HG02642 (cell line): ENCODE measurements around the gene JPH3.

Experiments used
- ATAC-seq: cut with Tn5 transposase; IDR thresholded peaks from one replicate; pipeline ENCODE4 v1.9.1; 2021; ENCODE audit warnings: mild to moderate bottlenecking; ENCODE audit not compliant: unreplicated experiment, poor library complexity

The JPH3 gene

DNA sequence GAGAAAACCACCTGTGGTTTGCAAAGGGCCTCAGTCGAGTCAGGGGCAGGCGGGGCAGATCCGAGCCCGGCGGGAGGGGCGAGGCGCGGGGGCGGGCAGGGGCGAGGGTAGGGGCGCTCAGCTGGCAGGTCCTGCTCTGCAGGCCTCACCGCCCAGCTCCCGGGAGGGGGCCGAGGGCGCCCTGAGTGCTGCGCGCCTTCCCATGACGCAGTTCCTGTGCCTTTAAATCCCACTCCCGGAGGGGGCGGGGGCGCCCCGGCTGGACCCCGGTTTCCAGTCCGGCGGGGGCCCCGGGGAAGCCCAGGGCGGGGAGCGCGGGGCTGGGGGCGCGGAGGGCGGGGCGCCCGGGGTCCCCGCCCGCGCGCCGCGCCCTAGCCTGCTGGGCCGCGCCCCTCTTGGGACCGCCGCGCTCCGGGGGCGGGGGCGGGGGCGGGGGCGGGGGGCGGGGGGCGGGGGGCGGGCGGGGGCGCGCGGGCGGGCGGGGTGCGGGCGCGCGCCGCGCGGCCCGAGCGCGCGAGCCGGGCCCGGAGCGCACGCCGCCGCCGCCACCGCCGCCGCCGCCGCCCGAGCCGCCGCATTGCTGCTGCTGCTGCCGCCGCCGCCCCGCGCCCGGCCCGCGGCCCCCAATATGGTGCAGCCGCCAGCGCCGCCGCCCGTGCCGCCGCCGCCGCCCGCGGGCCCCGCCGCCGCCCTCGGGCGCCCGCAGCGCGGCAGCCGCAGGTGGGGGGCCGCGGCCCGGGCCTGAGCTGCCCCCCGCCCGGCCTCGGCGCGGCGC, at the start of gene JPH3:
JPH3 (plus strand) TSS at position 508 of the 775 bp plus-strand sequence. CDS start 639 bp downstream, outside the sequence.
- no peak for ATAC-seq

DNA sequence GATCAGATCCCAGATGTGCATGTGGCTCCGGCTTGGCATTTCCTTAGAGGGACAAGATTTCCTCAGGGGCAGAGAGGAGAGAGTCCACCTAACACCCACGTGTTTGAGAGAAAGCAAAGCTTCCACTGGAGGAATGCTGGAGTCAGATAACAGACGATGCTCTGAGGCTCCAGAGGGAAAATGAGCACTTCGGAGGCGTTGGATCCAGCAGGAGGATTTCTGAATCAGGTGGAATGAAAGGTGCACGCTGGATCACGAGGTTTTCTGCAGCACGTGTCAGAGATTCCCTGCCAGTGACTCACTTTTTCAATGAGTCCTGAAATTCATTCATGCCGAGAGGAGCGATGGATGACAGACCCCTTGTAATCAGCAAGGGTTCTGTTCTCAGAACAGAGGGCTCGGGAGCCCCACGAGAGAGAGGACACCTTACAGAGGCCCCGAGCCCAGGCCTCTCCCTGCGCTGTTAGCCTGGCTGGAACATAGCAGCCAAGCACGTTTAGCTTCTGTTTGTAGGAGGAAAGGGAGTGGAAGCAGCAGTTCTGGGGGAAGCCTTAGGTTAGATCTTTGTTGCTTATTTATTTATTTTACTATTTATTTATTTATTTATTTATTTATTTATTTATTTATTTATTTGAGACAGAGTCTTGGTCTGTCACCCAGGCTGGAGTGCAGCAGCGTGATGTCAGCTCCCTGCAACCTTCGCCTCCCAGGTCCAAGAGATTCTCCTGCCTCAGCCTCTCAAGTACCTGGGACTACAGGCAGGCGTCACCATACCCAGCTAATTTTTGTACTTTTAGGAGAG, 49.3 kb upstream of the JPH3 start:
- no peak for ATAC-seq

DNA sequence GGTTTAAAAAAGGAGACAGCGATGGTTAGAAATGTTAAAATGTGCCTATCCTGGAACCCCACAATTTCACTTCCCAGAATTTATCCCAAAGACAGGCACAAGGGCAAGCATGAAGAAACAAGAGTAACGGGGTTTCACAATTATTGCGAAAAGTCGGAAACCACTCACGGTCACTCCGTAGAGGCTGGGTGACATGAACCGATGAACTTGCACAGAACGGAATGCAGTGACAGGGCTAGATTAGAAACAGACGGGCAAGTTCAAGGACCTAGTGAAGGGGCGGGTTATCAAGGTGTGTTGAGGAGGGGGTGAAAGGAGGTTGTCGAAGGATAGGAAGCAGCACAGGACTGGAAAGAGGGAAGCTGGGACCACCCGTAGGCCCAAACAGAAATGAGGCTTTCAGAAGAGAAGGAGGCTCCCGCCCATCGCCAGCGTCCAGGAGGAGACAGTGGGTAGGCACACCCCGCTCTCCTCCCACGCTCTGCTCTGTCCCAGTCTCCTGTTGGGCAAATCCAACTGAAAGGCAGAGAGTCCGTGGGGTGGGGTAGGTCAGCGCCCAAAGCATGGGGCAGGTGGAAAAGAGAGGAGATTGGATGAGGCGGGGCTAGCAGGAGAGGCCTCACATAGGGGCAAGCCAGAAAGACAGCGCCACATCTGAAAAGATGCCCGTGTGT, 47.4 kb upstream of the JPH3 start:
- no peak for ATAC-seq

DNA sequence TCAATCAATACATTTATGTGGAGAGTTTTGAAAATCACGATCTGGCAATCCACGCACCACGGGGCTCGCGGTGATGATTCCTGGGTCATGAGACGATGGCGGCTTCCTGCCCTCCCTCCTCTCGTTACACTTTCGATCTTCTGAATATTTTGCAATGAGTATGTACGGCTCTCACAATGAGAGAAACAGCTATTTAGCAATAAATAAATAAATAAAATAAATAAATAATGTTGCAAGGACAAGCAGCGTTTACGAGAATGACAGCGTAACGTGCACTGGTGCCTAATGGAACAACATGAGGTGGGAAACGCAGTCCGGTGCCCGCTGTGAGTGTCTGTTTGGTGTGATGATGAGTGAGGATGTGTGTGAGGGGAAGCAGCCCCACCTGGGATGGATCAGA, 46.7 kb upstream of the JPH3 start:
- no peak for ATAC-seq

DNA sequence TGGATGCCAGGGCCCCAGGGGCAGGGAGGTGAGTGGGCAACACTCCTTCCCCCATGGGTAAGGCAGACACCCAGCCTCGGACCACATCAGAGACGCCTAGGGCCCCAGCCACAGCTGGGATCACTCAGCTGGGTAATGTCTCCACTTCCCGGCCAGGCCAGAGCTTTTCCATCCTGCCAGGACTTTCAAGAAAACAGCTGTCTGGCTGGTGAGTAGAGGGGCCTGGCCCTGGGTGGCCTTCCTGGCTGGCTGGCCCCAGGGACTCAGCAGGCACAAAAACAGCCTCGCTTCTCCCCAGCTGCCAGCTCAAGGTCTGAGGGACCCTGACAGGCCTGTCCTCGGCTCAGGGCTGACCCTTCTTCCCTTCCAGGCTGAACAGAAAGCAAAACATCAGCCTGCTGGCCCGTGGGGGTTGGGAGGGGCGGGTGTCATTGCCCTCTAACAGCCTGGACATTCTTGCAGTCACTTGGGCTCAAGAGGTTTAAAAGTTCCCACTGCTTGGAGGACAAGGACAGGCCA, 45.3 kb upstream of the JPH3 start:
- no peak for ATAC-seq

DNA sequence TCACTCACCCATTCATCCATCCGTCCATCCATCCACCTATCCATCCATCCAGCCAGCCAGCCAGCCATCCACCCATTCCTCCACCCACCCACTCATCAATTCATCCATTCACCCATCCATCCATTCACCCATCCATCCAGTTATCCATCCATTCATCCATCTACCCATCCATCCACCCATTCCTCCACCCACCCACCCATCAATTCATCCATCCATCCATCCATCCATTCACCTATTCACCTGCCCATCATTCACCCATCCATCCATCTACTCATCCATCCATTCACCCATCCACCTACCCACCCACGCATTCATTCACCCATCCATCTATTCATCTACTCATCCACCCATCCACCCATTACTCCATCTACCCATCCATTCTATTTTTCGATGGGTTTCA, 43.6 kb upstream of the JPH3 start:
- no peak for ATAC-seq

DNA sequence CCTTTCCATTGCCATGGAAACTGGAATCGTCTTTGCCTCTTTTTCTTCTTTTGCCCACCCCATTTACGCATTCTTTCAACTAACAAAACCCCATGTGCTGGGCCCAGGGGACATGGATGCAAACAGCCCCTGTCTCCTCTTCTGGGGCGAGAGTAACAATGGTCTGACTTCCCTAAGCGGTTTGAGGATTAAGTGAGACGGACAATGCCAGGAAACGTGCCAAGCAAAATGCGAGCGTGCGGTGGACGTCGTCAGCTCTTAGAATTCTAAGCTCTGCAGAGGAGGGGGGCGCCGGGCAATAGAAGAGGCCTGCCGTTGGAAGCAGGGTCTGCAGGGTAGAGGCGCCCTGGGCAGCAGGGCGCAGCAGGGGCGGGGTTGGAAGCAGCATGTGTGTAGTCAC, 42.4 kb upstream of the JPH3 start:
- ATAC-seq = no peak

DNA sequence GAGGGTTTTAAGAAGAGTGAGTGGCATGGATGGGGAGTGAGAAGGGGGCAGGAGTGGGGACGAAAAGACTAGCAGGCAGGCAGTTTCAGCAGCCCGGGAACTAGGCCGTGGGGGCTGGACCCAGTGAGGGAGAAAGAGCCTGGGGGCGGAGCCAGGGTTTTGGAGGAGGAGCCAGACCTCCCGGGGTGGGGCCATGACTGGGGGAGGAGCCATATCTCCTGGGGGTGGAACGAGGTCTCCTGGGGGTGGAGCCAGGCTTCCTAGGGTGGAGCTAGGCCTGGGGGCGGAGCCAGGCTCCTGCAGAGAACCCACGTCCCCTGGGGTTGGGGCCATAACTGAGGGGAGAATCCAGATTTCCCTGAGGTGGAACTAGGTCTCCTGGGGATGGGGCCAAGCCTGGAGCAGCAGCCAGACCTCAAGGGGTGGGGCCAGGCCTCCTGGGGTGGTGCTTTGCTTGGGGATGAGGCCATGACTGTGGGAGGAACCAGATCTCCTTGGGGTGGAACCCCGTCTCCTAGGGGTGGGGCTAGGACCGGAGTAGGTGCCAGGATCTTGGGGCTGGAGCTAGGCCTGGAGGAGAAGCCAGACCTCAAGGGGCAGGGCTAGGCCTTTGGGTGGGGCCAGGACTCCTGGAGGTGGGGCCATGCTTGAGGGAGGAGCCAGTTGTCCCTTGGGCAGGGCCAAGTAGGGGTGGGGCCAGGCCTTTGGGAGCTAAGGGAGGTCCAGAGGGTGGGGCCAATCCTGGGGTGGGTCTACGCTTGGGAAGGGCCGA, 41.7 kb upstream of the JPH3 start:
- no peak for ATAC-seq

DNA sequence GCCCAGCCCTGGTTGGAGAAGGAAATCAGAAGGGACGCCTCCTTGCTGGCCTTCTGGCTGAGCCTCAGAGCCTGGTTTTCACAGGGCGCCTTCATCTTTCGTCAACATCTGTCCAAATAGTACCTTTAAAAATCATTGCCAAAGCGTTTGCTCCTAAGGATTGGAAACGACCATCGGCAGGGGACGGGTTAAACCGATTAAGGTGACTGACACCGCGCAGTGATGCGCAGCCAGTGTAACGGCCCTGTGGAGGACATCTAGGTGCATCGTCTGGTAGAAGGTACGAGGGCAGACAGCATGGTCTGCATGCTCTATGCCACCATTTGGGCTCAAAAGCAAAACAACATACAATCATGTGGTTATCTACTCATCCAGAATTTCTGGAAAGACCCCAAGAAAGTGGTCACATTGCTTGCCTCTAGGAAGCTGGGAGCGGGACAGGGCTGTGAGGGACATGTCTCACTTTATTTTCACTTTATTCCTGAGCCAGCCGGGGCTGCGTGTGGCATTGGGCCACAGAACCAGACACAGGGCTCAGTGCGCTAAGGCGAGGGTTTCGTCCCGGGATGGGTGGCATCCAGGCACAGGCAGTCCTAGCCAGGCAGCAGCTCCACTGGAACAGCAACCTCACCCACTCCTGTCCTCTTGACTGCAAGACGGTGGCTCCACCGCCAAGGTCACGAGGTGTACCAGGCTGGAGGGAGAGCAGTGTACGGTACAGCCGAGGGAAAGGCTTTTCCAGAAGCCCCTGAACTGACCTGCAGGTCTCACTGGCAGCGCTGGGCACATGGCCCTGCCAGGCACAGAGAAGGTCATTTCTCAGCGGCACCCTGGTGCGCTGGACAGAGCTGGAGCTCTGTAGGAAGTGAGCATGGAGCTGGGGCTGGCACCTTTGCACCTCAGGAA, 40.9 kb upstream of the JPH3 start:
- ATAC-seq = no peak

DNA sequence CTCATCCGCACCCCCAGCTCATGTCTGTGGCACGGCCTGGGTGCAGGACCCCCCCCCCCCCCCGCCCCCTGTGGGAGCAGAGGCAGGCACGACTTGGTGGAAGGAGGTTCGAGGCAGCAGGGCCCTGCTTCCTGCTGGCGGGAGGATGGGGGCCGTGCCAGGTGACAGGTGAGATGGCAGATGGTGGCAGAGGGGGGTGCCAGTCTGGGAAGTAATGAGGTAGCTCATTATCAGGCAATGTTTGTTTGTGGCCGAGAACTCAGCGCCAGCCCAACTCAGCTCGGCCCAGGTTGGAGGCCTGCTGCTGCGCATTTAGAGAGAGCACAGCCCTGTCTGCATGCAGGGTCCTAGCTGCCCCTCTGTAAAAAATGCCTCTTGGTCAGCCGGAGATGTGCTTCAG, 40.1 kb upstream of the JPH3 start:
- no peak for ATAC-seq

DNA sequence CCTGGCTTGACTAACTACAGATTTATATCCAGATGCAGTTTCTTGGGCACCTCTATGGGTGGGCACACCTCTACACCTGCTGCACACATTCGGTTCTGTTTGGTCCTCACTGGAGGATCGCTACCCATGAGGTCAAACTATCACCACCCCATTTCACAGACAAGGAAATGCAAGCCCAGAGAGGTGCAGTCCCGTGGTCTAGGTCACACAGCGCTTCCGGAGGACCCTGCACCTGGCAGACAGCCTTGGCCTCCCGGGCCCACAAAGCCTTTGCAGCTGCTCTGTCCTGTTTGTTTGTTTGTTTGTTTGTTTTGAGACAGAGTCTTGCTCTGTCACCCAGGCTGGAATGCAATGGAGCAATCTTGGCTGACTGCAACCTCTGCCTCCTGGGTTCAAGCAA, 39.3 kb upstream of the JPH3 start:
- ATAC-seq = no peak

DNA sequence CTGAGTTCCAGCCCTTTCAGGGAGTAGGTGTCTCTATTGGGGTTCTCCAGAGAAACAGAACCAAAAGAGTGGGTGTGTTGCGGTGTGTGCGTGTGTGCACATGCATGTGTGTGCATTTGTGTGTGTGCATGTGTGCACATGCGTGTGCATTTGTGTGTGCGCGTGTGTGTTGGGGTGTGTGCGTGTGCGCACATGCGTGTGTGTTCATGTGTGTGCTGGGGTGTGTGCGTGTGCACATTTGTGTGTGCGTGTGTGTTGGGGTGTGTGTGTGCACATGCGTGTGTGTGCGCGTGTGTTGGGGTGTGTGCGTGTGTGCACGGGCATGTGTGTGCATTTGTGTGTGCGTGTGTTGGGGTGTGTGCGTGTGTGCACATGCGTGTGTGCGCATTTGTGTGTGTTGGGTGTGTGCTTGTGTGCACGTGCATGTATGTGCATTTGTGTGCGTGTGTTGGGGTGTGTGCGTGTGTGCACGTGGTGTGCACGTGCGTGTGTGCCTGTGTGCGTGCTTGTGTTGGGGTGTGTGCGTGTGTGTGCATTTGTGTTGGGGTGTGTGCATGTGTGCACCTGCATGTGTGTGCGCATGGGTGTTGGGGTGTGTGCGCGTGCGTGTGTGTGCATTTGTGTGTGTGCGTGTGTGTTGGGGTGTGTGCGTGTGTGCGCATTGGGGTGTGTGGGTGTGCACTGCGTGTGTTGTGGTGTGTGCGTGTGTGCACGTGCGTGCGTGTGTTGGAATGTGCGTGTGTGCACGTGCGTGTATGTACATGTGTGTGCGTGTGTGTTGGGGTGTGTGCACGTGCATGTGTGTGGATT, 38.4 kb upstream of the JPH3 start:
- ATAC-seq = no peak

DNA sequence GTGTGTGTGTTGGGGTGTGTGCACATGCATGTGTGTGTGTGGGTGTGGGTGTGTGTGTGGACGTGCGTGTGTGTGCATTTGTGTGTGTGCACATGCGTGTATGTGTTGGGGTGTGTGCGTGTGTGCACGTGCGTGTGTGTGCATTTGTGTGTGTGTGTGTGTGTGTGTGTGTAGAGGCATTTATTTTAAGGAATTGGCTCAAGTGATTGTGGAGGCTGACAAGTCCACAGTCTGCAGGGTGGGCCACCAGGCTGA, 37.9 kb upstream of the JPH3 start:
- no peak for ATAC-seq

DNA sequence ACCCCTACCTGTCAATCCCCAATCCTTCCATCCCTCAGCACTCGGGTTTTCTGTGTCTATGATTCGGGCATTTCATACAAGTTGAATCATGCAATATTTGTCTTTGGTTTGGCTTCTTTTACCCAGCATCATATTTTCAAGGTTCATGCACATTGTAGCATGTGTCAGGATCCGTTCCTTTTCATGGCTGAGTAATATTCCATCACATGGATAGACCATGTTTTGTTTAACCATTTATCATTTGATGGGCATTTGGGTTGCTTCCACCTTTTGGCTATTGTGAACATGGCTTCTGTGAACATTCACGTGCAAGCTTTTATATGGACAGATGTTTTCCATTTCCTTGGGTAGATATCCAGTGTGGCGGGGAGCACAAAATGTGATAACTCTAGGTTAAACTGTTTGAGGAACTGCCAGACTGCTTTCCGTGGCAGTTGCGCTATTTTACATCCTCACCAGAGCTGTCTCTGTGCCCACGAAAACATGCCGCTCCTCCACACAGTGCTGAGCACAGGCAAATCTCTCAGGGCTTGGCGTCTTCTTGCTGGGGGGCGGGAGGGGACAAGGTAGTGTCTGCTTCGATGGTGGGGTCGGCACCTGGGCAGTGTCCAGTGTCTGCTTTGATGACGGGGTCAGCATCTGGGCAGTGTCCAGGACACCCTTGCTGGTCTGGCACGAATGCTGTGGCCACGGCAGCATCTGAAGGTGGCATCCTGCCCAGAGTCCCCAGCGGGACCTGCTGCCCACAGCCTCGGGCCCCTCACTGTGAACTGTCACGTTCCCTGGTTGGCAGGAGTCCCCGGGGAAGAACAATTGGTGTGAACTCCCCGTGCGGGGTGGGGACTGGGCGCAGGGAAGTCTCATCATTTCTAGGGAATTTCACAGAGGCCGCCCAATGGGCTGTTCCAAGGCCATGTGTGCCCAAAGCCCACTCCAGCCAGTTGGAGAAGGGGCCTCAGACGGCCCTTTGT, 32.4 kb upstream of the JPH3 start:
- no peak for ATAC-seq

DNA sequence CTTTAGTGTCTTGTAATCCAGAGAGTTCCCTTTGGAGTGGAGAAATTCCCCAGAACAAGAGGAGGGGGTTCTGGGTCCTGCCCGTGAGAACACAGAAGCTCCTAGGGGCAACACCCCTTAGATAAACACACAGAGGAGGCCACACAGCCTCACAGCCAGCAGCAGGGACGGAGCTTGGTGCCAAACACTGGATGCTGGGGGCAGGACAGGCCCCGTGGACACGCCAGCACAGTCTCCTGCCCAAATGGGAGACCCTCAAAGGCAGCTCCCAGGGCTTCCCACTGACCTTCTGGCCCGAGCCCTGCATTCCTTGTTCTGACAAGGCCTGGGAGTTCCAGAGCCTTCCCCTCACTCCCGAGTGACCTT, 31.8 kb upstream of the JPH3 start:
- ATAC-seq = no peak

DNA sequence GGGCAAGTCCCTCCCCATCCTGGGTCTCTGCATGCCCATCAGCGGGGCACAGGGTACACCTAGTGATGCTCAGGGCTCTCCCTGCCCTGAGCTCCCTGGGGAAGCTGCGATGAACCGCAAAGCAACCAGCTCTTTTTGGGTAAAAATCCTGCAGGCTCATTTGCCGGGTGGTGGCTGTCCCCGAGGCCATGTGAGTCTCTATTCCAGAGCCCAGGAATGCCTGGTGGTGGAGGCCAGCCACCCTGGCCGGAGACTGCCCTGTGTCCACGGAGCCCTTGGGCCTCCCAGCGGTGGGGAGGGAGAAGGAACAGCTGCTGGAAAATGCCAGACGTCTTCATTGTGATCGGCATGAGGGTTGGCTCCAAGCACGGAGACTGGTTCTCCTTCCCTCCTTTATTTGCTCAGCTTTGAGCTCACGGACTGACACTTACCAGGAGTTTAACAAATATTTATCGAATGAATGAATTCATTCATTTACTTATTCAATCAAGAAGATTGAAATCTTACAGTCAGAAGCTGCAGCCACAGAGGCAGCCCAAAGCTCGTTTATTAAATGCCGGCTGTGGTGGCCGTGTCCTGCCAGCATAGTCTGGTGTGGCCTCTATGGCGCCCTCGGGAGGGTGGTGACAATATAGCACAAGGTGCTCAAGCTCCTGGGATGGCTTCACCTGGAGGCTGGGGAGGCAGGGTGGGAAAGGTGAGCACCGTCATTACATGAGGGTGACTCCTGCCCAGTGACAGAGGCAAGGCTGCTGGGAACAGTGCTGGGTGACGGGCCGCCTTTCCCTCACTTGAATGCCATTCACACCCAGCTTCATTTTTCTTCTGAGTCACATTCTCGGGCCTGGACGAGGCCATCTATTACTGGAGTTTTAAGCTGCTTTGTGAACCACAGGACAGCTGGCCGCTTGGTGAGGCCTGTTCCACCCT, 31.1 kb upstream of the JPH3 start:
- ATAC-seq = no peak

DNA sequence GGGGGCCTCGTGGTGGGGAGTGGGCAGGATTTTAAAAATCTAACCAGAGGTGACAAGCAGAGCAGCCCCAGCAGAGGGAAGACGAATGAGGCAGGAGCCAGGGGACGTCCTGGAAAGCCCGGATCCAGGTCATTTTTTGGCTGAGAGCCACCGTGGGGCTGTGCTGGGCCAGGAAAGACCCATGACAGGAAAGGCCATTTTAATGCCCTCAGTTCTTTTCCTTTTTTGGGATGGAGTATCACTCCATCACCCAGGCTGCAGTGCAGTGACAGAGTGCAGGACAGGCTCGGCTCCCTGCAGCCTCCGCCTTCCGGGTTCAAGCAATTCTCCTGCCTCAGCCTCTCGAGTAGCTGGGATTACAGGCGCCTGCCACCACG, 30.5 kb upstream of the JPH3 start:
- ATAC-seq = no peak
